ENCODE results near the gene BAIAP3.

BAIAP3 gene

GRCh38 chr16:1356061-1356900, 22.8 kb downstream of the BAIAP3 start:
- TF ChIP-seq, protein P1, sequence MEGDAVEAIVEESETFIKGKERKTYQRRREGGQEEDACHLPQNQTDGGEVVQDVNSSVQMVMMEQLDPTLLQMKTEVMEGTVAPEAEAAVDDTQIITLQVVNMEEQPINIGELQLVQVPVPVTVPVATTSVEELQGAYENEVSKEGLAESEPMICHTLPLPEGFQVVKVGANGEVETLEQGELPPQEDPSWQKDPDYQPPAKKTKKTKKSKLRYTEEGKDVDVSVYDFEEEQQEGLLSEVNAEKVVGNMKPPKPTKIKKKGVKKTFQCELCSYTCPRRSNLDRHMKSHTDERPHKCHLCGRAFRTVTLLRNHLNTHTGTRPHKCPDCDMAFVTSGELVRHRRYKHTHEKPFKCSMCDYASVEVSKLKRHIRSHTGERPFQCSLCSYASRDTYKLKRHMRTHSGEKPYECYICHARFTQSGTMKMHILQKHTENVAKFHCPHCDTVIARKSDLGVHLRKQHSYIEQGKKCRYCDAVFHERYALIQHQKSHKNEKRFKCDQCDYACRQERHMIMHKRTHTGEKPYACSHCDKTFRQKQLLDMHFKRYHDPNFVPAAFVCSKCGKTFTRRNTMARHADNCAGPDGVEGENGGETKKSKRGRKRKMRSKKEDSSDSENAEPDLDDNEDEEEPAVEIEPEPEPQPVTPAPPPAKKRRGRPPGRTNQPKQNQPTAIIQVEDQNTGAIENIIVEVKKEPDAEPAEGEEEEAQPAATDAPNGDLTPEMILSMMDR (IDR thresholded peaks at IDR 0.05; ENCODE audit: low read depth, low read length) = no peak
- no peaks in the 10 kb centered on the region for H3K4me1 ChIP-seq
- H3K4me3 ChIP-seq (ENCODE audit: low read depth, low read length) = no peak overlapping the region
- H3K27me3 ChIP-seq = no peaks in the 10 kb centered on the region; the same call in 1 of the 2 replicates
- no peak for DNase-seq
- H3K36me3 ChIP-seq = peaks cover 17% of the 10 kb centered on the region
- H3K9me3 ChIP-seq = no peaks in the 10 kb centered on the region

DNA sequence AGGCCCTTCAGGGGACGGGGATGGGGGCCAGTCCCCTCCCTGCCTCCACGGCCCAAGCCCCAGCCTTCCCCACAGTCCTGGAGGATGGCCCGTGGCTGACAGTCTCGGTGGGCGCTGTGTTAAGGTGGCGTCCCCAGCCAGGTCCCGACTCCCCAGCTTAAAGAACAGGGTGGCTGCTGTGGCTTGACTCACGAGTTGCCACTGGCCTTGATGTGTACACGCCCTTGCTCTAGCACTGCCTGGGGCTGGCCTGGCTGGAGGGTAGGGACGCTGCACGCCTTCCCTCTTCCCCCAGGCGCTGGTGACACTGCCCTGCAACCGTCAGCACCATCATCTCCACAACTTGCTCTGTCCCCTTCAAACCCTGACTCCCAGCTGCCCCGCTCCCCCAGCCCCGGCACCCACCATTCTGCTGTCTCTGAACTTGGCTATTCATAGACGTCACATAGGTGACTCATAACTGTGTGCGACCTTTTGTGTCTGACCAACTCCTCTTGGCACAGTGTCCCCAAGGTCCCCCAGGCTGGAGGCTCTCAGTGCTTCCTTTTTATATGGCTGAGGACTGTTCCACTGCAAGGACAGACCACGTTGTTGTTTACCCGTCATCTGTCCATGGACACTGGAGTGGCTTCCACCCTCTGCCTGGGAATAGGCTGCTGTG, 24.6 kb downstream of the BAIAP3 start:
- TF ChIP-seq, protein P1 (IDR thresholded peaks at IDR 0.05; ENCODE audit: low read depth, low read length) = no peak
- no peak overlapping the region for H3K4me3 ChIP-seq (ENCODE audit: low read depth, low read length)
- peaks cover 23% of the 10 kb centered on the region for H3K36me3 ChIP-seq
- no peaks in the 10 kb centered on the region for H3K4me1 ChIP-seq
- DNase-seq = no peak
- no peaks in the 10 kb centered on the region for H3K9me3 ChIP-seq
- H3K27me3 ChIP-seq = no peaks in the 10 kb centered on the region

GRCh38 chr16:1361685-1362360, 28.4 kb downstream of the BAIAP3 start:
- TF ChIP-seq, protein P1 (IDR thresholded peaks at IDR 0.05; ENCODE audit: low read depth, low read length) = no peak
- Histone ChIP-seq H3K9me3 (no peaks in the 10 kb centered on the region), H3K27me3 (no peaks in the 10 kb centered on the region), H3K4me1 (no peaks in the 10 kb centered on the region), H3K4me3 (ENCODE audit: low read depth, low read length) (no peak overlapping the region), H3K36me3 (peaks cover 53% of the 10 kb centered on the region)
- no peak for DNase-seq

DNA sequence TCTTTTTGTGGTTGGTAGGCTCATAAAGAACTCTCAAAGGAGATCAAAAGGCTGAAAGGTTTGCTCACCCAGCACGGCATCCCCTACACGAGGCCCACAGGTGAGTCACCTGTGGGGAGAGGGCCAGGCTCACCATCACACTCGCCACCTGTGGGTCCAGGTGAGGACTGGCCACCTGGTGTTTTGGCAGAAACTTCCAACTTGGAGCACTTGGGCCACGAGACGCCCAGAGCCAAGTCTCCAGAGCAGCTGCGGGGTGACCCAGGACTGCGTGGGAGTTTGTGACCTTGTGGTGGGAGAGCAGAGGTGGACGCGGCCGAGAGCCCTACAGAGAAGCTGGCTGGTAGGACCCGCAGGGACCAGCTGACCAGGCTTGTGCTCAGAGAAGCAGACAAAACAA, 29.4 kb downstream of the BAIAP3 start:
- DNase-seq = no peak
- H3K4me3 ChIP-seq (ENCODE audit: low read depth, low read length) = no peak overlapping the region
- no peaks in the 10 kb centered on the region for H3K27me3 ChIP-seq
- H3K4me1 ChIP-seq = no peaks in the 10 kb centered on the region
- no peaks in the 10 kb centered on the region for H3K9me3 ChIP-seq
- H3K36me3 ChIP-seq = peaks cover 54% of the 10 kb centered on the region
- TF ChIP-seq, protein P1 (IDR thresholded peaks at IDR 0.05; ENCODE audit: low read depth, low read length) = no peak

DNA sequence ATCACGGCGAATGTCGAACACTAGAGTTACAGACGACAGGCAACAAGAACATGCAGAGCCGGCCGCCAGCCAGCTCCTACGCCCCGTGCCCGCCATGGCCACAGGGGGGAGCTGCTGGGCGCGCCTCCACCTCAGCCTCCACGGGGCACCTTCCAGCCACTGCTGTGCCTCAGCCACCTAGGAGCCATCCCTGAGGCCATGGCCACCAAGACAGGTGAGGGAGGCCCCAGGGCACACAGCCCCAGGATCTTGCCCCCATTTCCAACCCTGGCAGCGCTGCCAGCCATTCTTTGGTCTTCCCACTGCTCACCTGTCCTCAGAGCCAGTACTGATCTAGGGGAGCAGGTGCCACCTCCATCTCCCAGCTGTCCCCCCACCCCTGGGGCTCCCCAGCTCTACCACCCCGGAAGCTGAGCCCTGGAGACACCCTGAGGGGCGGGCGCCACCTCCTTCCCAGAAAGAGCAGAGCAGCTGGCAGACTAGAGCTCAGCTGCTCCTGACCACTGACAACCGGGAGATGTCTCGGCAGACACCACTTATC, 30.1 kb downstream of the BAIAP3 start:
- Histone ChIP-seq H3K36me3 (peaks cover 56% of the 10 kb centered on the region), H3K4me1 (no peaks in the 10 kb centered on the region), H3K4me3 (ENCODE audit: low read depth, low read length) (no peak overlapping the region), H3K9me3 (no peaks in the 10 kb centered on the region), H3K27me3 (no peaks in the 10 kb centered on the region)
- peak; percentile 80 for DNase-seq
- TF ChIP-seq, protein P1 (IDR thresholded peaks at IDR 0.05; ENCODE audit: low read depth, low read length) = peak; percentile 82

Data from BE2C (cell line).